Testis (tissue), 2 donors: ENCODE data around the gene KRT77.

Experiments used
- POLR2A ChIP-seq: fragments of 450-650 bp; IDR thresholded peaks from one replicate; pipeline ENCODE4 v1.6.1; 2017; ENCODE audit warnings: antibody characterized with exemption, mild to moderate bottlenecking, moderate library complexity
- TF ChIP-seq, protein P1 (sequence below), 3 experiments: fragments of 450-650 bp in 2 of 3; fragments of 200-600 bp in 1 of 3; sonication (generic) in 1 of 3; IDR thresholded peaks; one replicate each; pipeline ENCODE4 v1.5.1; 2016 to 2019; ENCODE audit warnings: antibody characterized with exemption in 3 of 3, mild to moderate bottlenecking in 2 of 3, moderate library complexity in 1 of 3

DNA sequence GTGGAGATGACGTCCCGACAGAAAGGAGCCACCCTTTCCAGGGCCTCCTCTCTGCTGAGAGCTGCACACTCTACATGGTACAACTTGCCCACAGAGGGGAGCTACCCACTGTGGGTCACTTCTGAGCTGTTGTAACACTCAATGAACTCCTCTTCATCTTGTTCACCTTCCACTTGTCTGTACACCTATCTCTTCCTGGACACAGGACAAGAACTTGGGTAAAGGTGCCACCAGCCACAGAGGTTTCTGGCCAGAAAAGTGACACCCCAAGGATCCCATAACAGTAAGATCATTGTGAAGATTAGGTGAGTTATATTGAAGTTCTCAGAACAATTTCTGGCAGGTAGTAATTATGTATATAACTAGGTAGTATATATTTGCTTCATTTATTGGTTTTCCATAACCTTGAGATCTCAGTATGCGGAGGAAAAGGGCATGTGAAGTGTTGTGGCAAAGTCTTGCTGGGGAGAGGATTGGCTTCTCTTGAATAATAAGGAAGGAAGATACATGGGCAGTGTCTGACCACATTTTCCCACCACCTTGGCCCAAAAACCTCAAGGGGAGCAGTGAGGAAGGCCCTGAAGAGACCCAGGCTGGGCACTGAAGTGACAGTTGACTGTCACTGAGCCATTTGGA is 39.6 kb upstream of the KRT77 start:
- TF ChIP-seq, protein P1, sequence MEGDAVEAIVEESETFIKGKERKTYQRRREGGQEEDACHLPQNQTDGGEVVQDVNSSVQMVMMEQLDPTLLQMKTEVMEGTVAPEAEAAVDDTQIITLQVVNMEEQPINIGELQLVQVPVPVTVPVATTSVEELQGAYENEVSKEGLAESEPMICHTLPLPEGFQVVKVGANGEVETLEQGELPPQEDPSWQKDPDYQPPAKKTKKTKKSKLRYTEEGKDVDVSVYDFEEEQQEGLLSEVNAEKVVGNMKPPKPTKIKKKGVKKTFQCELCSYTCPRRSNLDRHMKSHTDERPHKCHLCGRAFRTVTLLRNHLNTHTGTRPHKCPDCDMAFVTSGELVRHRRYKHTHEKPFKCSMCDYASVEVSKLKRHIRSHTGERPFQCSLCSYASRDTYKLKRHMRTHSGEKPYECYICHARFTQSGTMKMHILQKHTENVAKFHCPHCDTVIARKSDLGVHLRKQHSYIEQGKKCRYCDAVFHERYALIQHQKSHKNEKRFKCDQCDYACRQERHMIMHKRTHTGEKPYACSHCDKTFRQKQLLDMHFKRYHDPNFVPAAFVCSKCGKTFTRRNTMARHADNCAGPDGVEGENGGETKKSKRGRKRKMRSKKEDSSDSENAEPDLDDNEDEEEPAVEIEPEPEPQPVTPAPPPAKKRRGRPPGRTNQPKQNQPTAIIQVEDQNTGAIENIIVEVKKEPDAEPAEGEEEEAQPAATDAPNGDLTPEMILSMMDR (IDR thresholded peaks at IDR 0.05), result no peak
- no peak for TF ChIP-seq POLR2A
